ENCODE data around the gene ANHX.

DNA sequence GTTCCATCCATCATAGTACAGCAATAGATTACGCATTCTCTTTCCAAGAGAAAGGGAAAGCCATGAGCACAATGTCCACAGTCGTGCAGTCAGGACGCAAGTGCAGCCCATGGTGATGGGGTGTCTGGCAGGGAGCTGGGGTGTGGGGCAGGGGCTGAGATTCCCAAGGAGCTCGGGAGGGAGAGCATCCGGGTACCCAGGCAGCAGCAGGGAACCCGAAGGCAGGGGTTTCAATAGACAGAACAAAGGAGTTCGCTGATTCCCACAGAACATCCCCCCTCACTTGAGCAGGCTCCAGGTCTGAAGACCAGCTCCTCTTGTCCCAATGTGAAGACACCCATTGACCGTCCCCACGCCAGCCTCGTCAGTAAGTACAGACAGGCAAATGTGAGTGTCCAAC, 13.5 kb downstream of the ANHX start:
- no peak for TF ChIP-seq EZH2 (IDR thresholded peaks at IDR 0.05; ENCODE audit: low read length, missing control alignments)
- TF ChIP-seq, protein P1, sequence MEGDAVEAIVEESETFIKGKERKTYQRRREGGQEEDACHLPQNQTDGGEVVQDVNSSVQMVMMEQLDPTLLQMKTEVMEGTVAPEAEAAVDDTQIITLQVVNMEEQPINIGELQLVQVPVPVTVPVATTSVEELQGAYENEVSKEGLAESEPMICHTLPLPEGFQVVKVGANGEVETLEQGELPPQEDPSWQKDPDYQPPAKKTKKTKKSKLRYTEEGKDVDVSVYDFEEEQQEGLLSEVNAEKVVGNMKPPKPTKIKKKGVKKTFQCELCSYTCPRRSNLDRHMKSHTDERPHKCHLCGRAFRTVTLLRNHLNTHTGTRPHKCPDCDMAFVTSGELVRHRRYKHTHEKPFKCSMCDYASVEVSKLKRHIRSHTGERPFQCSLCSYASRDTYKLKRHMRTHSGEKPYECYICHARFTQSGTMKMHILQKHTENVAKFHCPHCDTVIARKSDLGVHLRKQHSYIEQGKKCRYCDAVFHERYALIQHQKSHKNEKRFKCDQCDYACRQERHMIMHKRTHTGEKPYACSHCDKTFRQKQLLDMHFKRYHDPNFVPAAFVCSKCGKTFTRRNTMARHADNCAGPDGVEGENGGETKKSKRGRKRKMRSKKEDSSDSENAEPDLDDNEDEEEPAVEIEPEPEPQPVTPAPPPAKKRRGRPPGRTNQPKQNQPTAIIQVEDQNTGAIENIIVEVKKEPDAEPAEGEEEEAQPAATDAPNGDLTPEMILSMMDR (conservative IDR thresholded peaks at IDR 0.05 in 1 of 2, IDR thresholded peaks at IDR 0.05 in 1 of 2; ENCODE audit: low read depth in 1 of 2, low read length in 2 of 2) = no peak

Measured in fibroblast of lung (primary cell).